Stimulated activated CD8-positive, alpha-beta memory T cell treated with anti-CD3 and anti-CD28 coated beads, Interleukin-4, amount 100 ng/mL, for 4 hours (primary cell): ENCODE measurements around the gene MBNL1.

Experiments
- DNase-seq, 2 donors: peaks; one replicate each; pipeline ENCODE4 v3.0.0-alpha.2; 2020; ENCODE audit warnings: low read depth in 2 of 2, low spot score in 1 of 2

Gene MBNL1, protein sequence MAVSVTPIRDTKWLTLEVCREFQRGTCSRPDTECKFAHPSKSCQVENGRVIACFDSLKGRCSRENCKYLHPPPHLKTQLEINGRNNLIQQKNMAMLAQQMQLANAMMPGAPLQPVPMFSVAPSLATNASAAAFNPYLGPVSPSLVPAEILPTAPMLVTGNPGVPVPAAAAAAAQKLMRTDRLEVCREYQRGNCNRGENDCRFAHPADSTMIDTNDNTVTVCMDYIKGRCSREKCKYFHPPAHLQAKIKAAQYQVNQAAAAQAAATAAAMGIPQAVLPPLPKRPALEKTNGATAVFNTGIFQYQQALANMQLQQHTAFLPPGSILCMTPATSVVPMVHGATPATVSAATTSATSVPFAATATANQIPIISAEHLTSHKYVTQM

DNA sequence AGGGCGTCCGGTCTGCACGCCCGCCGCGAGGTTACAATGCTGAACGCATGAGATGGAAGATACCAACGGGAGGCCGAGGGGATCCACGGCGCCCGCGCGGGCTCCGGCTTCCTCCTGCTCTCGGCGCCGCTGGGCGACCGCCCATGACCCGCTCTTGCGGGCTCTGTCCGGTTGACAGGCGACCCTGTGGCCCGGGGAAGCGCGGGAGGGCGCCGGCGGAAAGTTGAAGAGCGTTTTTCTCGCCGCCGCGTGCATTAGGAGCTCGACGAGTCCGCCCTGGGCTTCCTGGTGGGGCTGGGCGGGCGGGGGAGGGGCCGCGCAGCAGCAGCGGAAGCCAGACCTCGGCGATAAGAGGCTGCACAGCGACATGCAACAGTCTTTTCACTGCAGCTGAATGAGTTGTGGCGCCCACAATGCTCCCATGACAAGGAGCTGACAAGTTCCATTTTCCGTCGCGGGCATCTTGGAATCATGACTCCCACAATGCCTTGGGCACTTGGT, at the start of gene MBNL1:
Gene MBNL1 (plus strand): TSS at position 375 of the 501 bp plus-strand sequence. CDS start 31,265 bp downstream, outside the sequence.
- DNase-seq, result peak; percentile 58 to 76

DNA sequence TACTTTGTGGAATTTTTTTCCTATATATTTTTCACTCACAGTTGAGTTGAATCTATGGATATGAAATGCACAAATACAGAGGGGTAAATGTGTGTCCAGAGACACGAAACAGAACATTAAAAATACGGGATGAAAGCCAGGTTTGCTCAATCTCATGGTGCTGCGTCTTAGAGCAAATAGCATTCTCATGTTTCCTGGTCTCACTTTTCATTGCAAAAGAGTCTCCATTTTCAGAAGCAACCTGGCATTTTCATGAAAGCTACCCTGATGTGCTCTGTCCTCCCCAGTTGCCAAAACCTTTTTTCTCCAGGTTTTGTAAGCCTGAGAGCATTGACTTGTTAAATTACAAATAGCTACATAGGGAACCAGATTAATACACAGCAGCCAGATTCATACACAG, 49.5 kb upstream of the MBNL1 start:
- DNase-seq, result no peak

DNA sequence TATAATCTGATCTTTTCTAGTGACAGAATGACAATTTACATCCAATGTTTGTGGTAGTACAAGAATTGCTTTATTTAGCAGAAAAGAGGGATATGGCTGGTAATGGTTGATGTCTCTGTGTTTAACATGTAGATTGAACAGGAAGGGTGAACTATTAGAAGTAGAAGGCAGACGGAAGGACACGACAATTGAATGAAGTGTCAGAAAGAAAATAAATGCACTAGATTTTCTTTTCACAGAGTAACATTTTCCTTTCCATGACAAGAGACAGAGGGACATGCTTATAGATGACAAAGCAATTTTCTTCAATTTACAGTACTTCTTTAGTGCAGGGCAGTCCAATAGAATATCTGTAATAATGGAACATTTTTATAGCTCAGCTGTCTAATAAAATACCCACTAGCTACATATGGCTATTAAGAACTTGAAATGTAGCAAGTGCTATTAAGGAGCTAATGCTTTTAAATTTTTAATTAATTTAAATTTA, 48.9 kb upstream of the MBNL1 start:
- DNase-seq, result no peak

DNA sequence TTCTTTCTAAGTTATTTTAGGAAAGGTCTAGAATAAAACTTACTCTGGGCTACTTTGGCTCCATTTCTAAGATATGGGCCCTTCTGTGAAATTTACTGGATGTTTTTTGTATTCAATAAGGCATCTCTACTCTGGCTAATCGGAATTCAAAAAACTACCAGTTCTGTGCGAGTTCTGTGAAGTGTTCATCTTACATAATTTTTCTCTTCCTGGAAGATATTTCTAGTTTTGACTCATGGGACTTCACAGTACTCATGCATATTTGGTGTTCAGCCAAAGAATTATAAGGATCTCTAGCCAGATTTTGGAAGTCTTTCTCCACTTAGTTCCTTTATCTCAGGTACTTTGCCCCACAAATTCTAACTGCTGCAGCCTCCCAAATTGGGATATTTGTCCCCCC, 46.4 kb upstream of the MBNL1 start:
- DNase-seq, result no peak

DNA sequence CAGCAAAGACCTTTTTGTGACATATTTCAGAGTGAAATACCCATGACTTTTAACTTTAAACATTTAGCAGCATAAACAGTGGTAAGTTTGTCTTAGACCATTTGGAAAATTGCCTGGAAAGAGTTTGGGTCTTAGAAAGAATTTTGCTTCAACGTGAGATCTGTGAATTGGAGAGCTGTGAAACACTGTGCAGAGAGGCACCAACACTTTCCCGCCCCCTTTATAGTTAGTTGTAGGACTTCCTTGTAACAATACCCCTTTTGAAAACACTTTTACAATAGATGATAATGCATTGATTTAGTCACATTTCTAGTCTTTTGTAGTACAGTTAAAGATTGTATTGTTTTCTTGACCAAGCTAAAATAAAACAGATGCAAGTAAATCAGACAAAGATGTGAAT, 43.5 kb upstream of the MBNL1 start:
- no peak for DNase-seq

DNA sequence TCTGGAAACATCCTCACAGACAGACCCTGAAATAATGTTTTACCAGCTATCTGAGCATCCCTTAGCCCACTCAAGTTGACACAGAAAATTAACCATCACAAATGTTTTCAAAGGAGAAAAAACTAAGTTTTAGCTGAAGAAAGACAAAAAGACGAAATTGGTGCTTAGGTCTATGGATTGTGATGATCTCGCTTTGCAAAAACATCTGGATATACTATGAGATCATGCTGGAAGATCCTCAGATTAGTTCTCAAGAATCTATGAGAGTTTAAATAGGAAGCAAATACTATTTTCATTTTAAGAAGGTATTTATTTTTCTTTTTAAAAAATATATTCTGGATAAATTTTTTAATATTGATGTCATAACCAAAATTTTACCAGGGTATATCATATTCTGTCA, 42.6 kb upstream of the MBNL1 start:
- no peak for DNase-seq

DNA sequence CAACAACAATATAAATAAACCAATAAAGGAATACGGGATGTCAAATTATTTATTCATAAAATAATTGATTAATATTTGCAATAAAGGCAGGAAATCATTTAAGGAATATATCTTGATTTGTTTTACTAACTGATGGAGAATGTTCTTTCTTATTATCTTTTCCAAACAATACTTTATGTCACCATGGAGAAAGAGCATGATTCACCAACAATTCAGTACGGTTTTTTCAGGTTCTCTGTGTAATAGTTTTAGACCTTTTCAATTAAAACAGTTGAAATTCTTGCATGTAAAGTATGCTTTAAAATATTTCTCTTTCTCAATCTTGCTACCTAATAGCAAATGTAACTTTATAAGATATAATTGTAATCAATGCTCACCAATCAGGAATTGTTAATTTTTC, 41.7 kb upstream of the MBNL1 start:
- no peak for DNase-seq

DNA sequence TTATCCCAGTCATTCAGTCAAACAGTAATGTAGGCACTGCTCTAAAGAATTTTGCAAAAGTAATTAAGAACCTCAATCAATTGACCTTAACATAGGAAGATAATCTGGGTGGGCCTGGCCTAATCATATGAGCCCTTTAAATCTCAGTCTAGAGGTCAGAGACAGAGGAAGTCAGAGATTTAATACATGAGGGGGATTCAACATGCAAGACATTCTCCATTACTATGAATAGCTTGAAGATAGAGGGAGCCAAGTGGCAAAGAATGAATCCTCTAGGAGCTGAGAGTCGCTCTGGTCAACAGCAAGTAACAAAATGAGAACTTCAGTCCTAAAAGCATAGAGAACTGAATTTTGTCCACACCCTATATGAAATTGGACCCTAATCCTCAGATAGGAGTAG, 39.0 kb upstream of the MBNL1 start:
- no peak for DNase-seq

DNA sequence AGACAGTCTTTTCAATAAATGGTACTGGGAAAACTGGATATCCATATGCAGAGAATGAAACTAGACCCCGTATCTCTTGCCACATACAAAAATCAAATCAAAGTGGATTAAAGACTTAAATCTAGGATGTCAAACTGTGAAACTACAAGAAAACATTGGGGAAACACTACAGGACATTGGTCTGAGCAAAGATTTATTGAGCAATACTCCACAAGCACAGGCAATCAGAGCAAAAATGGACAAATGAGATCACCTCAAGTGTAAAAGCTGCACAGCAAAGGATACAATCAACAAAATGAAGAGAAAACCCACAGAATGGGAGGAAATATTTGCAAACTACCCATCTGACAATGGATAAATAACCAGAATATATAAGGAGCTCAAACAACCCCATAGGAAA, 38.4 kb upstream of the MBNL1 start:
- DNase-seq, result no peak

DNA sequence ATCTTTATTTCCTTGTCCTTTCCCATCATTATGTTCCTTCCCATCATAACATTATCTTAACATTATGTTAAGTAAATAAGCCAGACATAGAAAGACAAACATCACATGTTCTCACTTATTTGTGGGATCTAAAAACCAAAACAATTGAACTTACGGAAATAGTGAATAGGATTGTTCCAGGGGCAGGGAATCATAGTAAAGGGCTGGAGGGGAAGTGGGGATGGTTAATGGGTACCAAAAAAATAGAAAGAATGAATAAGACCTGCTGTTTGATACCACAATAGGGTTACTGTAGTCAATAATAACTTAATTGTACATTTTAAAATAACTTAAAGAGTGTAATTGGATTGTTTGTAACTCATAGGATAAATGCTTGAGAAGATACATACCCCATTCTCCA, 36.7 kb upstream of the MBNL1 start:
- DNase-seq, result no peak

DNA sequence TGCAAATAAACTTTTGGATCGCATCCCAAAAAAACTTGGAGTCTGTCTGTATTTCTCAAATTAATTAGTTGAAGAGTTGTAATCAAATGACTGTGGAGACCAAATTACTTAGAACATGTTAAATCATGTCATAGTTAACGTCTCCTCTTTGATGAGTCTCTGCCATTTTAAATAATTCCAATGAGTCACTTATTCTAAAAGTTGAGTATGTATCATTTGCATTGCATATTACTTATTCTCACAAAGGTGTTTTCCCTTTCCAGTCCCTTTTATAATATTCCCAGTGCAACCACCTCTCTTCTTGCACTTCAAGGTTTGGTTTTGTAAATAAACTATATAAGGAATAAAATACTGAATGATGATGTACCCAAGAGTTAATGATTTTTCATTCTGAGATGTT, 36.0 kb upstream of the MBNL1 start:
- no peak for DNase-seq

DNA sequence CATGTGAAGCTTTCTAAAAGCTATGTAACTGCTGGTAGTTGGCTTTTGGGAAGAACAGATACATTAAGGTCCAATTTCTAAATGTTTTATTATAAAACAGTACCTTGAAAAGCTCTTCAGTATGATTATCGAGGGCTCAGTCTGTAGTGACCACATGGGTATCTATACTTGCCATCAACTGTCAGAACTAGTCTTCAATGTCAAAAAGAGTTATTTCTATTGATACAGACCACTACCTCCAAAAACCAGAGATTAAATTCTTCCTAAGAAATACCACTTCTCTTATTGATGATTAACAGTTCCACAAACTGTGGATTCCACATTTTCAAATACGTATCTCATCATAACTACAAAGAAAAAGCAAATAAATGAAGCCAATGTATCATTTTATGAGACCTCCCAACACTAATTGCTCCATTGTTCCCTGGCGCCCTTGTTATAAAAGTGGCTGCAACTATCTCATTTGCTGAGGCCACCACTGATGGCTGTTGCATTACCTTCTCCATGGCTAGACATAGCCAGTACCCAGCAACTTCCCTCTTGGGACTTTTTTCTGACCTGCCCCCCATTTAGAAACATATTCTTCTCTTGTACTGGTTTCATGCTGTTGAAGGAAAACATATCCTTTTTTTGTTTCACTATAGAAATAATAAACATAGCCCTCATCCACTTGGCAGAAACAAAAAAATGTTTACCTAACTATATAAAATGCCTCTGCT, 33.9 kb upstream of the MBNL1 start:
- no peak for DNase-seq

DNA sequence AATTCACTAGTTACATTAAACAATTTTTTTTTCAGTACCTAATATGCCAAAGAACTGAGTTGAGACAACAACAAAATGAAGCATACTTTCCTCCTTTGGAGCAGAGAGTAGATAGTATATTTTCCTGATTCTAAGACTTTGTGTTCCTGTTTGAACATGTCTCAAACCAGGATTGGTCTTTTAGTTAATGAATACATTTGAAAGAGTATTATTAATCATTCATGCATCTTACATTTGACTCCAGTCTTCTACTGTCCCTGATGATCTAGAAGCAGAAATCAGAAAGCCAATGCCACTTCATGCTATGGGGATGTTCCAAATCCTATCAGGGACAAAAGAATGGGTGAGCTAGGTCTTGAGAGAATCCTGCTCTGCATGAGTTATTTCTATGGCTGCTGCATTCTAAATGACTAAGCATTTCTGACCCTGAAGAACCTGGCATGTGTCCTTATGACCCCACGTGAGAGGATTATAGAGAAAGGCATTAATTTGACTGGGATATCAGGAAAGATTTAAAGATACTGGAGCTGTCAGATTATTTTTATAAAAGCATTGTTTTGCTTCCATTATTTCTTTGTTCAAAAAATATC, 32.9 kb upstream of the MBNL1 start:
- DNase-seq, result no peak

DNA sequence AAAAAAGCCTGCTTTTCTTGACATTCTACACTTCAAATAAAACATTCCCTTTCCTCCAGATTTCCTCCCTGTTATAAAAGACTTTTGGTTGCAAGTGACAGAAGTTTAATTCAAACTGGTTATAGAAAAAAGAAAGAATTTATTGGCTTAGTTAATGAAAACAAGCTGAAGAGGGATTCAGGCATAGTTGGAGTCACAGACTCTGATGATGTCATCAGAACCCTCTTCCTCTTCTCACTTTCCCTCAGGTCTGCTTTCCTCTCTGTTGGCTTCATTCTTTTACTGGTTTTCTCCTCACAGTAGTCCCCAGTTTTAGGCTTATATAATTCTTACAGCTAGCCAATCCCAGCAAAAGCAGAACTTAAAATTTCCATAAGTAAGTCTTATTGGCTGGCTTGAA, 32.0 kb upstream of the MBNL1 start:
- no peak for DNase-seq

DNA sequence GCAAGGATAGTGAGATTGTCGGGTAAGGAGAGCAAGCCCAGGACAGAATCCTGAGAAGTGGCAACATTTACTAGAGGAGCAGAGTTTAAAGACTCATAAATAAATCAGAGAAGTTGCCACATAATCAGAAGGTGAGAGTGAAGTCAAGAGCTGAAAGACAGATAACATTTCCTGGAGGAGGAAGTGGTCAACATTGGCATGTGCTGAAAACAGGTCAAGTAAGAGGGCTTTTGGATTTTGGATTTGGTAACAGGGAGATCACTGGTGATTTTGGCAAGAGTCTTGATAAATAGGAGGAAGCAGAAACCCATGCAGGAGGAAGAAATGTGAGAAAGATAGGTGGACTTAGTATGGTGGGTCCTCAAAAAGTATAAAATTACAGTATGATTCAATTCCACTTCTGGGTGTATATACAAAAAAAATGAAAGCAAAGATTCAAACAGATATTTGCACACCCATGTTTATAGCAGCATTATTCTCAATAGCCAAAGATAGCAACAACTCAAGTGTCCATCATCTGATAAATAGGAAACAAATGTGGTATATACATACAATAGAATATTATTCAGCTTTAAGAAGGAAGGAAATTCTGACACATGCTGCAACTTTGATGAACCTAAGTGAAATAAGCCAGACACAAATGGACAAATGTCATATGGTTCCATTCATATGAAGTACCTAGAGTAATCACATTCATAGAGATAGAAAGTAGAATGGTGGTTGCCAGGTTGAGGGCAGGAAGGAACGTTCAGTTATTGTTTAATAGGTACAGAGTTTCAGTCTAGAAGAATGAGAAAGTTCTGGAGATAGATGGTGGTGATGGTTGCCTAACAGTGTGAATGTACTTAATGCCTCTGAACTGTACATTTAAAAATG, 27.3 kb upstream of the MBNL1 start:
- DNase-seq, result no peak

DNA sequence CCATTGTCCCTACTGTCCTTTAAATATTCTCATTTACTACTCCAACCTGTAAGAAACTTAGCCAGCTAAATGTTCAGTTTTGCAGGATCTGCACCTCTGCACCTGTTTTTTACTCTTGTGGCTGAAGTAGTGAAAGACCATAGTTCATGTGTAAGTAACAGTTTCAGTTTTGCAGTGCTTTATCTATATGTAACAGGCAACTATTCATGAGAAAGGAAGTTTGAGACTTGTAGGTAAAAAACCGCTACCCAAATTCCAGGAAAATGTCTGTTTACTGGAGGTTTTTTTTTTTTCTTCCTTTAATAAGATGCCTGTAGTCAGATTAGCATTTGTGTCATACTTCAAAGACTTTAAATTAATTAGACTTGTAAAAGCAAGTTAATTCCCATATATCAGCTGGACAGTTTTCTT, 25.4 kb upstream of the MBNL1 start:
- DNase-seq, result no peak

DNA sequence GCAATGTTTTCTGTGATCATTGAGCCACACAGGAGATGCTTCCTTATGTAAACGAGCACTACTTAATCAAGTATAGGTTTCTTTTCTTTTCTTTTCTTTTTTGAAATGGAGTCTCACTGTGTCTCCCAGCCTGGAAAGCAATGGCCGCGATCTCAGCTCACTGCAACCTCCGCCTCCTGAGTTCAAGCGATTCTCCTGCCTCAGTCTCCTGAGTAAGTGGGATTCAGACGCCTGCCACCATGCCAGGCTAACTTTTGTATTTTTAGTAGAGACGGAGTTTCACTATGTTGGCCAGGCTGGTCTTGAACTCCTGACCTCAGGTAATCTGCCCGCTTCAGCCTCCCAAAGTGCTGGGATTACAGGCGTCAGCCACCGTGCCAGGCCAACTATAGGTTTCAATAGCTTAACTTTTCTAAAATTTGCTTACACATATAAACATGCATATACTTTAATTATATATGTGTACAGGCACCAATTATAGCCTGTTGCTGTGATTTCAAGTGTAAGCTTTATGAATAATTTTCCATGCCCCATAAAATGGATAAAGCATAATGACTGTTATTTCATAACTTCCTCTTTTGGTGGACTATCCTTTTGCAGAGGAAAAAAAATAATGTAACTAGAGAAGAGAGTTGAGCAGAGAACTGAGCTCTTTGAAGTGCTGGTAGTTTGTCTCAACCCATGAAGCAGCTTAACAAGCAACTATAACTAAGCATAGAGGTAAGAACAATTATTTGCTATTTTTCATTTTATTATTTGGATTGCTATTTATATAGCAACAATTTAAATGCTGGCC, 24.8 kb upstream of the MBNL1 start:
- no peak for DNase-seq

DNA sequence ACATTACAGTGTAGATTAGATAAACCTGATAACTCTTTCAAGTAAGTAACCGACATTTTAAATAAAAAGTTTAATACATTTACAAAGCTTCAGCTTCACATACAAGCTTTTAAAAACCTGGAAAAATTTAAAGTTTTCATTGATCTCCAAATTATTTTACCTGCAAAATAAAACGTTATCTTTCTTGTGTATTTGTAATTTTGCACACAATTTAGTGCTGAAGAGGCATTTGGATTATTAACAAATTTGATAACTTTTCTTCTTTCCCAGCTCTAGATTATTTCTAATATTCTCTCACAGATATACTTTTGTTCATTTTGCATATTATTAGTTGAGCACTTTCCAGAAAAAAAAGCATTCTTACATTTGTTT, 24.2 kb upstream of the MBNL1 start:
- DNase-seq, result no peak

DNA sequence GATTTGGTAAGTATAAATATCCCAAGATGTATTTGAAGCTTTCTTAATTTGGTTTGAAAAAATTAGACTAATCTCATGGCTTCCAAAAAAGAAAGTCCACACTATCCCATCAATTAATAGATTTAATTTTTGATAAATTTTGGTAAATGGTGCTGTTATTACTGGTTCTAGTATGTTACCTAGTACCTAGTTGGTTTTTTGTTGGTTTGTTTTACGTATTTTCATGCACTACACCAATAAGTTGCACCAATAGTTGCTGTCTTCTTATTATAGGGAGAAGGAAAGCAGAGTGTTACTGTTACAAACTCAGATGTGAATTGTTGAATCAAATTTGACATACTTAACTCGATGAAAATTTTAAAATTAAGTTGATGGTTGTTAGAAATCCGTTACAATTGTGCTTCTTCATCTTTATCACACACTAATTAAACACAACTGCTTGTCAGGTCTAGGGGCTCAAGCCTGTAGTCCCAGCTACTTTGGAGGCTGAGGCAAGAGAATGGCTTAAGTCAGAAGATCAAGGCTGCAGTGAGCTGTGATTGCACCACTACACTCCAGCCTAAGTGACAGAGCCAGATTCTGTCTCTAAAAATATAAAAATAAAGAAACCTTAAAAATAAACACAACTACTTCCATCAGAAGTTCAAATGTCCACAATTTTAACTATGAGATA, 23.1 kb upstream of the MBNL1 start:
- DNase-seq, result no peak

DNA sequence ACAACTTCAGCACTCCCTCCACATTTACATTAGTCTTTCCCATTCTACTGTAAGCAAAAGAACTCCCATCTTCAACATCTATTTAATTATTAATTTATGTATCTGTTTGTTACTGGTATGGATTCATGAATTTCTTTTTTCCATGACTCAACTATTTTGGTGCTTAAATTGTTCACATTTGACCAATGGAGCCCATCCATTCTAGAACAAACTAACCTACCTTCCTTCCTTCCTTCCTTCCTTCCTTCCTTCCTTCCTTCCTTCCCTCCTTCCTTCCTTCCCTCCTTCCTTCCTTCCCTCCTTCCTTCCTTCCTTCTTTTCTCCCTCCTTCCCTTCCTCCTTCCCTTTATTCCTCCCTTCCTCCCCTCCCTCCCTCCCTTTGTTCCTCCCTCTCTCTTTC, 16.8 kb upstream of the MBNL1 start:
- no peak for DNase-seq
